IMR-90 (cell line): ENCODE data around the gene RASGRP2. TPM values are rescaled to one million over a fixed set of nuclear protein-coding genes. Genes with fewer than 3 reads are reported as not detected.

Experiments
- ATAC-seq: fragments of 200-7000 bp; cut with Tn5 transposase; 2 replicates; pipeline ENCODE4 v1.9.1; 2020; ENCODE audit warnings: low read depth, mild to moderate bottlenecking, moderate library complexity
- BruUV-seq: library from RNA; stranded (reverse); fragments of 400-500 nt; replicated peaks from 2 replicates; lab custom pipeline; 2021; lab: Mats Ljungman, UMichigan
- CTCF ChIA-PET: fragments of 300-600 bp; formaldehyde crosslinking; extraction: SDS; loops from one replicate; lab custom pipeline; 2021; ENCODE audit warnings: antibody characterized with exemption; lab: Yijun Ruan, JAX
- POLR2A ChIA-PET: fragments of 300-600 bp; sonication (Branson Sonifier 250); formaldehyde crosslinking; loops from one replicate; lab custom pipeline; 2022; ENCODE audit warnings: antibody characterized with exemption; ENCODE audit not compliant: unreplicated experiment; lab: Charles Lee
- DNase-seq: peaks from one replicate; pipeline ENCODE4 v3.0.0; 2013
- H2AFZ ChIP-seq: replicated peaks from 2 replicates; pipeline ENCODE3; 2013; ENCODE audit warnings: low read length, mild to moderate bottlenecking; ENCODE audit not compliant: poor library complexity
- H2AK5ac ChIP-seq: 2 replicates; pipeline ENCODE4 v1.6.1; 2013; ENCODE audit warnings: low read depth, low read length, inconsistent platforms
- H2AK9ac ChIP-seq: replicated peaks from 2 replicates; pipeline ENCODE3; 2013; ENCODE audit warnings: mild to moderate bottlenecking, low read depth, low read length, moderate library complexity; ENCODE audit not compliant: poor library complexity
- H2BK120ac ChIP-seq: 2 replicates; pipeline ENCODE4 v1.6.1; 2013; ENCODE audit warnings: low read depth, low read length, inconsistent platforms
- H2BK15ac ChIP-seq: 3 replicates; pipeline ENCODE4 v1.6.1; 2013; ENCODE audit warnings: low read depth, low read length, inconsistent platforms
- H2BK20ac ChIP-seq: 2 replicates; pipeline ENCODE4 v1.6.1; 2013; ENCODE audit warnings: low read depth, mild to moderate bottlenecking, inconsistent platforms, low read length, moderate library complexity
- H2BK5ac ChIP-seq: 2 replicates; pipeline ENCODE4 v1.6.1; 2013; ENCODE audit warnings: mild to moderate bottlenecking, low read depth, low read length, inconsistent platforms; ENCODE audit not compliant: poor library complexity, severe bottlenecking
- H3K14ac ChIP-seq: replicated peaks from 2 replicates; pipeline ENCODE4 v1.6.1; 2013; ENCODE audit warnings: low read depth, low read length, inconsistent platforms
- H3K18ac ChIP-seq: 2 replicates; pipeline ENCODE4 v1.6.1; 2013; ENCODE audit warnings: low read depth, low read length, control low read depth
- H3K23ac ChIP-seq: 2 replicates; pipeline ENCODE4 v1.6.1; 2013; ENCODE audit warnings: low read depth, low read length, inconsistent platforms
- H3K27ac ChIP-seq: 2 replicates; pipeline ENCODE4 v1.5.1; 2013; ENCODE audit warnings: mild to moderate bottlenecking, control low read depth, low read length; ENCODE audit not compliant: insufficient read depth
- H3K27me3 ChIP-seq: 2 replicates; pipeline ENCODE4 v1.6.1; 2013; ENCODE audit warnings: low read length; ENCODE audit not compliant: control insufficient read depth, insufficient read depth
- H3K36me3 ChIP-seq: 2 replicates; pipeline ENCODE4 v1.6.1; 2013; ENCODE audit warnings: low read length, mixed read lengths; ENCODE audit not compliant: control insufficient read depth, insufficient read depth
- H3K4ac ChIP-seq: 2 replicates; pipeline ENCODE4 v1.6.1; 2013; ENCODE audit warnings: low read depth, low read length, inconsistent platforms
- H3K4me1 ChIP-seq: 2 replicates; pipeline ENCODE4 v1.6.1; 2013; ENCODE audit warnings: low read length, mixed read lengths; ENCODE audit not compliant: control insufficient read depth, insufficient read depth
- H3K4me2 ChIP-seq: 2 replicates; pipeline ENCODE4 v1.6.1; 2013; ENCODE audit warnings: low read depth, mild to moderate bottlenecking, control low read depth, low read length, moderate library complexity
- H3K4me3 ChIP-seq: 2 replicates; pipeline ENCODE4 v1.5.1; 2013; ENCODE audit warnings: low read depth, mild to moderate bottlenecking, control low read depth, low read length, moderate library complexity; ENCODE audit not compliant: insufficient read depth
- H3K56ac ChIP-seq: 2 replicates; pipeline ENCODE4 v1.6.1; 2013; ENCODE audit warnings: low read length, inconsistent platforms; ENCODE audit not compliant: insufficient read depth; ENCODE audit errors: extremely low read depth
- H3K79me1 ChIP-seq, 2 experiments: 2 replicates each; pipeline ENCODE4 v1.6.1; 2013; ENCODE audit warnings: low read length in 2 of 2, inconsistent platforms in 1 of 2, low read depth in 1 of 2
- H3K9ac ChIP-seq: 2 replicates; pipeline ENCODE4 v1.6.1; 2013; ENCODE audit warnings: low read depth, low read length, control low read depth
- H3K9me1 ChIP-seq: 2 replicates; pipeline ENCODE4 v1.6.1; 2013; ENCODE audit warnings: low read length, inconsistent platforms; ENCODE audit not compliant: insufficient read depth
- H3K9me3 ChIP-seq: 2 replicates; pipeline ENCODE4 v1.6.1; 2013; ENCODE audit warnings: low read length; ENCODE audit not compliant: control insufficient read depth, insufficient read depth
- H4K20me1 ChIP-seq: 2 replicates; pipeline ENCODE4 v1.6.1; 2013; ENCODE audit warnings: low read length, inconsistent platforms; ENCODE audit not compliant: insufficient read depth
- H4K5ac ChIP-seq: 2 replicates; pipeline ENCODE4 v1.6.1; 2013; ENCODE audit warnings: mild to moderate bottlenecking, low read depth, low read length, control low read depth
- H4K8ac ChIP-seq, 2 experiments: 2 replicates each; pipeline ENCODE4 v1.6.1; 2013; ENCODE audit warnings: low read depth in 2 of 2, low read length in 2 of 2, control low read depth in 1 of 2, inconsistent platforms in 1 of 2
- H4K91ac ChIP-seq: 2 replicates; pipeline ENCODE4 v1.6.1; 2013; ENCODE audit warnings: low read depth, low read length, inconsistent platforms; ENCODE audit not compliant: insufficient read depth
- BHLHE40 ChIP-seq: fragments of 150-350 bp; IDR thresholded peaks from 2 replicates; pipeline ENCODE4 v1.6.1; 2016; ENCODE audit warnings: mild to moderate bottlenecking, low read depth, low read length
- CEBPB ChIP-seq: IDR thresholded peaks from 2 replicates; pipeline ENCODE4 v1.6.1; 2012; ENCODE audit warnings: low read depth, low read length, improper control_type of control experiment
- CHD1 ChIP-seq: IDR thresholded peaks from 2 replicates; pipeline ENCODE4 v1.6.1; 2012; ENCODE audit warnings: low read depth, low read length, improper control_type of control experiment
- CTCF ChIP-seq: conservative IDR thresholded peaks from 2 replicates; pipeline ENCODE4 v1.5.1; 2012; ENCODE audit warnings: mild to moderate bottlenecking, low read depth, low read length, improper control_type of control experiment
- ELK1 ChIP-seq: fragments of 150-350 bp; IDR thresholded peaks from 2 replicates; pipeline ENCODE4 v1.6.1; 2016; ENCODE audit warnings: low read depth, mild to moderate bottlenecking, low read length, moderate library complexity, borderline replicate concordance
- FOS ChIP-seq: fragments of 150-350 bp; IDR thresholded peaks from 2 replicates; pipeline ENCODE4 v1.6.1; 2016; ENCODE audit warnings: low read depth, low read length
- MAFK ChIP-seq: IDR thresholded peaks from 2 replicates; pipeline ENCODE4 v1.6.1; 2012; ENCODE audit warnings: low read depth, low read length, improper control_type of control experiment
- MAZ ChIP-seq: IDR thresholded peaks from 2 replicates; pipeline ENCODE4 v1.6.1; 2012; ENCODE audit warnings: low read depth, mild to moderate bottlenecking, low read length, improper control_type of control experiment, moderate library complexity, borderline replicate concordance
- MXI1 ChIP-seq: IDR thresholded peaks from 2 replicates; pipeline ENCODE4 v1.6.1; 2012; ENCODE audit warnings: low read depth, mild to moderate bottlenecking, low read length, moderate library complexity, borderline replicate concordance
- NFE2L2 ChIP-seq: fragments of 150-350 bp; IDR thresholded peaks from 2 replicates; pipeline ENCODE4 v1.6.1; 2016; ENCODE audit warnings: low read depth, mild to moderate bottlenecking, low read length
- POLR2A ChIP-seq: IDR thresholded peaks from 2 replicates; pipeline ENCODE4 v1.6.1; 2012; ENCODE audit warnings: mild to moderate bottlenecking, low read depth, low read length
- RAD21 ChIP-seq: IDR thresholded peaks from 2 replicates; pipeline ENCODE4 v1.6.1; 2012; ENCODE audit warnings: low read length, improper control_type of control experiment
- RCOR1 ChIP-seq: IDR thresholded peaks from 2 replicates; pipeline ENCODE4 v1.6.1; 2012; ENCODE audit warnings: mild to moderate bottlenecking, low read length, improper control_type of control experiment; ENCODE audit not compliant: insufficient replicate concordance
- RFX5 ChIP-seq: IDR thresholded peaks from 2 replicates; pipeline ENCODE4 v1.8.0; 2012; ENCODE audit warnings: low read depth, mild to moderate bottlenecking, low read length, moderate library complexity
- SMC3 ChIP-seq: fragments of 150-350 bp; IDR thresholded peaks from 2 replicates; pipeline ENCODE4 v1.6.1; 2016; ENCODE audit warnings: low read depth, mild to moderate bottlenecking, antibody characterized with exemption, low read length, moderate library complexity
- USF2 ChIP-seq: fragments of 150-350 bp; IDR thresholded peaks from 2 replicates; pipeline ENCODE4 v1.6.1; 2017; ENCODE audit warnings: mild to moderate bottlenecking, antibody characterized with exemption, low read length, low read depth
- WGBS, 2 experiments: methylation state at CpG; one replicate each; pipeline versions ENCODE4 v1.1.5 to v1.1.7; 2013; ENCODE audit warnings: missing lambda C conversion rate in 2 of 2; ENCODE audit not compliant: insufficient read length in 1 of 2; ENCODE audit errors: extremely low coverage in 2 of 2; 5-methylcytosine and 5-hydroxymethylcytosine counted together
- dilution Hi-C: fragments of 300-500 bp; cut with HindIII; formaldehyde crosslinking; loops from one replicate; pipeline ENCODE4 v1.14.3; 2018; ENCODE audit warnings: low sequenced_read_pairs; ENCODE audit not compliant: unreplicated experiment
- in situ Hi-C: fragments of 300-500 bp; cut with MboI; formaldehyde crosslinking; loops from 3 replicates; pipeline ENCODE4 v1.14.3; 2019; ENCODE audit warnings: low sequenced_read_pairs, inconsistent platforms, mixed read lengths
- intact Hi-C: fragments of 100-400 bp; cut with micrococcal nuclease; formaldehyde crosslinking; loops from 2 replicates; pipeline ENCODE4 v1.10.0; 2022
- polyA plus RNA-seq, 3 experiments: library from polyadenylated mRNA; depleted of rRNA; stranded (reverse); fragments of >200 nt; gene quantifications; 2 replicates each; pipeline ENCODE4 v1.2.3, GENCODE V29; 2012; ENCODE audit warnings: low replicate concordance in 1 of 3
- total RNA-seq: library from RNA; depleted of rRNA; stranded (reverse); fragments of >200 nt; gene quantifications from 2 replicates; pipeline ENCODE4 v1.2.3, GENCODE V29; 2012

The RASGRP2 gene
- total and polyA plus RNA-seq, 2 of the 4 experiments (the other 2 are of a cell fraction): 1.2 TPM; not detected in 1

GRCh38 chr11:64750361-64751054, 6.6 kb upstream of the RASGRP2 start:
- Histone ChIP-seq H3K9ac (no peak overlapping the region), H3K4me1 (peaks cover 5% of the 10 kb centered on the region; the same call in 1 of the 2 replicates), H3K4me3 (no peak overlapping the region), H3K79me1 (no peaks in the 10 kb centered on the region), H2BK20ac (no peak overlapping the region), H3K27me3 (peaks cover 3% of the 10 kb centered on the region; the same call in 1 of the 2 replicates), H2AK9ac (no peak overlapping the region), H4K91ac (no peak overlapping the region), H2AK5ac (no peak overlapping the region), H4K5ac (no peak overlapping the region), H2BK5ac (no peak overlapping the region), H3K18ac (no peak overlapping the region), H3K27ac (no peak overlapping the region), H2AFZ (no peak overlapping the region), H3K23ac (no peak overlapping the region), H3K9me1 (peaks cover 7% of the 10 kb centered on the region), H3K14ac (no peak overlapping the region), H3K4me2 (no peak overlapping the region), H4K20me1 (peaks cover 3% of the 10 kb centered on the region), H2BK120ac (no peak overlapping the region), H3K9me3 (no peaks in the 10 kb centered on the region), H3K36me3 (no peaks in the 10 kb centered on the region), H2BK15ac (no peak overlapping the region), H3K56ac (no peak overlapping the region), H4K8ac (no peak overlapping the region), H3K4ac (no peak overlapping the region)
- in situ Hi-C loops: no loop called here
- dilution Hi-C loops: no loop called here
- ChIA-PET POLR2A (no interaction called here), CTCF (no interaction called here)
- intact Hi-C loops: no loop called here
- ATAC-seq: no peak
- TF ChIP-seq BHLHE40 (no peak), ELK1 (no peak), MAZ (no peak), MXI1 (no peak), RAD21 (no peak), CTCF (no peak), RCOR1 (no peak), NFE2L2 (no peak), POLR2A (no peak), RFX5 (no peak), SMC3 (no peak), CEBPB (no peak), MAFK (no peak), FOS (no peak), USF2 (no peak), CHD1 (no peak)
- no peak for DNase-seq
- no TSS peak for BruUV-seq
- WGBS, 2 experiments: 90% methylated on average over 2 of the region's 13 CpGs; no CpG with 5 or more reads in 1 of the 2 experiments
